GM10266 (cell line): Measurements from ENCODE around the gene VRK1.

Source experiments
- DNase-seq: peaks from one replicate; pipeline ENCODE4 v3.0.0; 2012; ENCODE audit errors: extremely low spot score
- CTCF ChIP-seq: IDR thresholded peaks from 2 replicates; pipeline ENCODE4 v1.5.1; 2012; ENCODE audit warnings: mild to moderate bottlenecking, low read depth; ENCODE audit not compliant: control insufficient read depth, insufficient read depth; ENCODE audit errors: missing control alignments

Gene VRK1

GRCh38 chr14:96790186-96790585 lies 7.0 kb upstream of the VRK1 start:
- DNase-seq, result no peak
- no peak for TF ChIP-seq CTCF

- no peak for DNase-seq
- no peak for TF ChIP-seq CTCF
These were observed 6.5 kb upstream of the VRK1 start for GRCh38 chr14:96790706-96791105.

- no peak for TF ChIP-seq CTCF
- no peak for DNase-seq
These were observed 5.2 kb upstream of the VRK1 start for GRCh38 chr14:96792003-96792402.

GRCh38 chr14:96792591-96792990 lies 4.6 kb upstream of the VRK1 start:
- no peak for TF ChIP-seq CTCF
- no peak for DNase-seq

- DNase-seq, result no peak
- TF ChIP-seq CTCF, result no peak
These were observed 3.6 kb upstream of the VRK1 start for GRCh38 chr14:96793547-96793946.

- no peak for DNase-seq
- TF ChIP-seq CTCF, result no peak
These were observed 1.9 kb upstream of the VRK1 start for GRCh38 chr14:96795109-96795828.

GRCh38 chr14:96797582-96798349 lies 584 bp downstream of the VRK1 start:
- TF ChIP-seq CTCF, result no peak
- peak; percentile 43 for DNase-seq
